HG03354 (cell line): ENCODE measurements around the gene RNF152.

Source experiments
- ATAC-seq: cut with Tn5 transposase; IDR thresholded peaks from one replicate; pipeline ENCODE4 v1.9.1; 2021; ENCODE audit warnings: mild to moderate bottlenecking; ENCODE audit not compliant: unreplicated experiment, poor library complexity, severe bottlenecking

RNF152 gene

DNA sequence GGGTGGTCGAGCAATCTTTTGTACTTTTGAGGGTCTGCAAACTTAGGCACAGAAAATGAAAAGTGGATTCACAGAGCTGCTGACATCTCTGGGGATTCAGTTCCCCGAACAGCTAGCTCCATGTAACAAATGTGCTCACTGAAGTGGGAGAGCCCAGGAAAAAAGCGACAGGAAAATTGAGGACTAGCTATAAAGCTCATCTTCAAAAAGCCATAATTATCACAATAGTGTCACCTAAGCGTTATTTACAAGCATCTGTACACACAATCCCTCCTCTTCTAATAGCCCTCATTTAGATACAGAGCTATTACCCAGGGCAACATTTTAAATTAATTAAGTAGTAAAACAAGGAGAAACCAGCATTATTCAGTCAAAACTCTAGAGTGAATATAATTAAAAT, 36.1 kb downstream of the RNF152 start:
- no peak for ATAC-seq

DNA sequence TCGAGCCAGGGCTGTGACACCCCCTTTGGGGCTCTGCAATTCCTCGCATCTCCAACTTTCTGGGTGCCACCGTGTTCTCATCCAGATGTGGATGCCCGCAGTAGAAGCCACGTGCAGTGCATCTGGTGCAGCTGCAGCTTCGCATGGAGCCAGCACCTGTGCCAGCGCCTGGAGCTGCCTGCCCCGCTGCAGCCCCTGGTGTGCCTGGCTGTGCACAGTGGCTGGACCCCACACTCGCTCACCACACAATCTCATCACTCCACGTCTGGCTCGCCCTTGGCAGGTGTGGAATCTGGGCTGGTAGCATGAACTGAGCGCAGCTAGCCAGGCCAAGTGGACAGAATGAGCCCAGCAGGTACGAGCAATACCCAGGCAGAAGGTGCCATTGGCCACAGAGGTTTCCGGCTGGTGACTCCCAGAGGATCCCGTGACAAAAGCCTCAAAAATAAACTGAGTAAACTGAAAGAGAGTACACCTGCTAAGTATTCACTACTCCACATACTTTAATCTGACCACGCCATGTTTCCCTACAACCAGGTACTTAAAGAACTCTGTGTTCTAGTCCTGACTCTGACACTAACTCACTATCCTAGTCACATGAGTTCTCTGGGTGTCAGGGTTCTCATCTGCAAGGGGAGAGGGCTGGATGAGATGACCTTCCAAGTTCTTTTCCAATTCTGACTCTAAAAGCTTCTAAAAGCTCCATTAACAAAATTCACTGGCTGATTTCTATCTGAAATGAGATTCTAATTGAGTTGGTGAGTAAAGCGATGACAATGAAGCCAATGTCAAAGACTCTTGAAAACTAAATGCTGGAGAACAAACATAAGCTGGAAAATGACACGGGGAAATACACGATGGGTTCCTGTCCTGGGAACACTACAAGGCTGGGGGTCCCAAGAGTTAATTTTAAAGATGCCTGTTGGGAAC, 37.1 kb downstream of the RNF152 start:
- no peak for ATAC-seq

DNA sequence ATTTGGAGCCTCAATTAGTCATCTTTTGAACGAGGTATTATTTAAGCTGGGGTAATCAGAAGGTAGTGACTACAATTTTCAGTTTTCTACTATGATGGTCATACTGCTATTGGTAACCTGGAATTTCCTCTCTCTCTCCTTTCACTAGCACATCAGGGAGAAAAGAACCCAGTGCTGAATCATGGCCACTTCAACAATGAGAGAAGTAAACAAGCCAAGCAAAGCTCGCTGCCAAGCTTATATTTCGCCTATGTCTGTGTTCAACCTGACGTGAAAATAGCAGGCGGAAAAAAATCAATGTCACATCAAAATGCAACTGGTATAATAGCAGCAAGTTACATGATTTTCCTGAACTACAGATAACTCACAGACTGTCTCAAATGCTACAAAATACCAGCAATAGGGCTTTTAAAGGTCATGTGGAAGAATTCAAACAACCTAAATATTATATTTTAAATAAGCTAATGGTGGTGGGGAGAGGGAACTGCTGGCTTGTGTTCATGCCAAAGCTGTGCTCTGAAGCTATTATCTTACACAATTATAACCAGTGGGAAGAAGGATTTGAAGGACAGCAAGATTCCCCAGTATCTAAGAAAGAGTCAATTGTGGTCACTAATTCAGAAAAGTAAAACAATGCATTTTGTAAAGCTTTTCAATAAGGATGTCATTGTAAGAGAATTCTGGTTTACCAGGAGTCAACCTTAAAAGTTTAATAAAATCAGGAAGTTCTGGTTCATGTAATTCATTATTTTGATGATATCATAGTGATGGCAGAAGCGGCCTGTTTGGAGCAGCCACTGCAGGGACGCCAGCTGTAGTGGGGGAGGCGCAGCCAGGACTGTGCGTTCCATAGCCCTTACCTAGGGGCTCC, 38.0 kb downstream of the RNF152 start:
- ATAC-seq: no peak

DNA sequence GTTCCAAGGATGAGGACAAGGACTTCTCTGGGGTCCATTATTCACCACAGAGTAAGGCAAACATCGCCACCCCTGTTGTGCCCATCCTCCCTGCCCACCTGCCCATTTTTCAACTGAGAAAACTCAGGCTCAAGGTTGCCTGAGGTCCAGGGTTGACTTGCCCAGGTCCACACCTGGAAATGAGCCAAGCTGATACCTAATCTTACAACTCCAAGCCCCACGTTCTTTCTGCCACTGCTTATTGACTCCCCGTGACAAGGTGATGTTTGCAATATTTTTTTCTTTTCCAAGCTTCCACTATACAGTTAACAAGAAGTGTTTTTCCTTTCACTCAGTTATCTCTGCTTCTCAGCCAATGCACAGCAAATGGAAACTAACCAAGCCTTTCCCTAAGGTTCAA, 39.0 kb downstream of the RNF152 start:
- ATAC-seq: no peak

DNA sequence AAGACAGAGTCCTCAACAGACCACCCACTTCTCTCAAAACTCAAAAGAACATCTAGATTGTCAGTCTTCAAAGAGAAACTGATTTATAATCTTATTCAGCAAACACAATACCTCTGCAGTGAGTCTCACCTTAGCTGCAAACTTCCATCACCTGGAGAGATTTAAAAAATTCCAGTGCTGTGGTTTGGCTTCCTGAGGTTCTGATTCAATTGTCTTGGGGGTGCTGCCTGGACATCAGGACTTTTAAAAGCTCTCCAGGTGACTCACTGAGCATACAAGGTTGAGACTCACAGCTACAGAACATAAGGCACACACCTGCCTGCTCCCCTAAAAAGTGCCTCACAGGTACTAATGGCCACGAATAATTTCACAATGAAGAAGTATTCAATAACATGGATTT, 40.3 kb downstream of the RNF152 start:
- ATAC-seq: no peak

DNA sequence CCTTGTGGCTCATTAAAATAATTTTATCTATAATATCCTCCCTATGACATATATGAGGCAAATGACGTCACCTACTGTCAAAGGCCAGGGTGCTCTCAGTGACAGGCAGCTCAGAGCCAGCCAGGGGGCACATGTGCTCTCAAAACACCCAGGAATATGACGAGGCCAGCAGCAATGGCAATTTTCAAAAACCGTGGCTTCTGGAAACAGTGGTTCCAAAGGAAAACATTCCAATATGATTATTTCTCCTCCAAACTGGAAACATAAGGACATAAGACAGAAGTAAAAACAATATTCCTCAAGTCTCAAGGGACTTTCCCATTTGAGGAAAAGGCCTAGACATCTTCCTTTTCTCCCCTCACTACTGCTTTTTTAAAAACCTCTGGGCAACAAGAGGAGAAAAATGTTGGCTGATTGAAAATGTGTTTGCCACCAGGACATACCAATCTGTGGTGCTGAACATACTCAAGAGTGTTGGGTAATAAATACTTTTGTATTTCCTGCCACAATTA, 40.8 kb downstream of the RNF152 start:
- ATAC-seq: no peak

DNA sequence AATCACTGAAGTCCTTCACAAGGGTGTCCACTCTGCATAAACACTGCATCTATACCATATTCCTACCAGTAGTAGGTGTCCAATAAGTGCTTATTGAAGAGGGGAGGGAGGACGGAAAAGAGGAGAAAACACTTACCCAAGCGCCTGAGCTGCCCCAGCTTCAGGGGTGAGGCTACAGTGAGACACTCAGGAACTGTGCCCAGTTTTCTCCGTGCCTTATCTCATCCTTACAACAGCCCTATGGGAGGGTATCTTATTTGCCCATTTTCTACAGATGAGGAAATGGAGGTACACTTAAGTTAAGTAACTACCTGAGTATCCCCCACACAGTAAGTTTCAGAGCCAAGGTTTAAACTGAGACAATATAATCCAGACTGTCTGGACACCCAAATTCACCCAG, 41.5 kb downstream of the RNF152 start:
- ATAC-seq: no peak

DNA sequence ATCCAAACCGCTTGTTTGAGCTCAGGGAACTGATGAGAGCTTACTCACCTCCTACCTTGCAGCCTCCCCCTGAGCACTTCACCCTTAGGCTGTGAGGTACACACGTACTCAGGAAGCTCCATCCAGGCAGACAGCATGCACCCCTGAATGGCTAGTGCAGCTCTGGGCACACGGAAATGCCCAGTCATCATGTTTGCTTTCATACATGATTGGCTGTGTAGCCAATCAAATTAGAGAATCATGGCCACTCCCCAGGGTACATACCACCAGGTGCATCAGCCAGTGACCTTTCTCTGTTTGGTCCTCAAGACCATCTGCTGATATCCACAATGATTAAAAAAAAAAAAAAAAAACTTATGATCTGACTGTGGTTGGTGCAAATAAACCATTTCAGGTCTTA, 42.1 kb downstream of the RNF152 start:
- no peak for ATAC-seq

DNA sequence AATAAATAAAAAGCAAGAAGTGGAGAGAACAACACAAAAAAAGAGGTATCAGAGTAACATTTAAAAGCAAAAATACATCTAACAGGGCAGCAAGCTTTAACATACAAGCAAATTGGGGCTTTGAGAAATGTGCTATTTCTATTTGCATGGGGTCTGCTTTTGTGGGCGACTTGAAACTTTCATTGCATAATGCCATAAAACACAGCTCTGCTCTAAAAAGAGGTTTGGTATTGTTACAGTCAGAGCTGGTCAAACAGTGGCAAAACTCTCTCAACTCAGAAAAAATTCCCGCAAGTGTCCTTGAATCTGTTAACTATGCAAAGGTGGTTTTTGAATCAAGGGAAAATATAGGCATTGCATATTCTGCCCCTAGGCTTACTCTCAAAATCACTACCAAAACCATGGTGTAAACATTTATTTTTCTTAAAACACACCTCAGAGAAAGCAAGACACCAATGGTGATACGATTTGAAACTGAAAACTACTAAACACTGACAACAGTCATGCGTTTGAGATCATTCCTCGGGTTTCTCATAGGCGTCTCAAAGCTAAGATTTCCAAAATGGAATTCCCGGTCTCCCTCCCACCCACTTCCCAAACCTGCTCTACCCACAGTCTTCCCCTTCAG, 45.5 kb downstream of the RNF152 start:
- ATAC-seq: no peak

DNA sequence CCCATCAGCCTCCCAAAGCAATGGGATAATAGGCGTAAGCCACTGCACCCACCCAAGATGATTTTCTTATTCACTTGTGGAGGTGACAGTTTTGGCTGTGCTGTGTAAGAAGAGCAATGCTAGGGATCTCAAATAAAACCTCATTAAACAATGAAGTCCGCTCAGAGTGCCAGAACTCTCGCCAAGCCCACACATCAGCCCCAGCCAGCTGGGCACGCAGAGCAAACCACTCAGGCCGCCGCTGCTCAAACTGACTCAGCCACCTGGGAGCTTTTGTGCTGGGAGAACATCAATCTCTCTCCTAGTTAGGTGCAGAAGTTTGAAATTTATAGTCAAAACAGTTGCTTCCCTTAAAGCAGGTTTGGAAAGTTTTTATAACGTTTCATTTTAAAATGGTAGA, 47.6 kb downstream of the RNF152 start:
- ATAC-seq: no peak

DNA sequence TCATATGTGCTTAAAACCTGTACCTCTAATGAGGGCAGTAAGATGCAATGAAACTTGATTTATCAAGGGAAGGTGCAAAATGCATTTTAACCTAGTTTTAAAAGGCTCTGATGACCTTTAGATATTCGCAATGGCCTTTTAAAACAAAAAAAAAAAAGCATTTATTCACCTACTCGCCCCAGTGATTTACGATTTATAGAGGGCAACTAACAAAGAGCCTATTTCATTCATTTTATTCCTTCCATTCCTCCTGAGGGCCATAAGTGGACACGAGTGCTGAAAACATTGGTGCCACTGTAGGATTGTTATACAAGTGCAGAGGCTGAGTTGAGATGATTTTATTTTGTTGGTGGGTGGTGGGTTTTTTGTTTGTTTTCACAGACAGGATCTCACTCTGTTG, 48.1 kb downstream of the RNF152 start:
- no peak for ATAC-seq

DNA sequence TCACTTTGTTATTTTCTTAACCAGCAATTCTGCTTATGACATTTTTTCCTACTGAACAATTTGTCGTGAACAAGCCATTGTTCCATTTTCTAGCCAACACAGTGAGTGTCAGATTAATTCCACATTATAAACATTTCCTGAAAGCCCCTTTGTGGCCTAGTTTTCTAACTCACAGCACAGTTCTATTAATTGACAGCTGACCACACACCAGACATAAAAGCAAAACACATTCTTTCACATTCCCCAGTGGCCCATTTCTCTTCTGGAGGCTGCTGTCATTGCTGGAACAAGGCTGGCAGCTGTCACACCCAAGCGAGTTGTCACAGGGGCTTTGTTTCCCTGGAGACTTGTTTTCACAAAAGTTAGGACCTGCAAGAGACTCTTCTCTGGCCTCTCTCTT, 50.7 kb downstream of the RNF152 start:
- ATAC-seq: no peak

DNA sequence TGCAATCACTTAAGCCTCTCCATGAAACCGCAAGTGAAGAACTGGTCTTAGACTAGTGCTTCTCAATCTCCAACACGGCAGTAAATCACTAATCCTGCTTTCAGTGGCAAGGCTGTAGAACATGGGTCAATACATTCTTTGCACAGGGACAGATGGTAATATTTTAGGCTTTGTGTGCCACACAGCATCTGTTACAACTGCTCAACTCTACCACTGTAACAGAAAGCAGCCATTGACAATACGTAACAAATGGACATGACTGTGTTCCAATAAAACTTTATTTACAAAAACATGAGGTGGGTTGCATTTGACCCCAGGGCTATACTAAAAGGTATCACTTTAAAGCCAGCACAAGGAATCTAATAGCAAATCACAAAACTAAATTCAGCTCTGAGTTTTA, 51.1 kb downstream of the RNF152 start:
- no peak for ATAC-seq

DNA sequence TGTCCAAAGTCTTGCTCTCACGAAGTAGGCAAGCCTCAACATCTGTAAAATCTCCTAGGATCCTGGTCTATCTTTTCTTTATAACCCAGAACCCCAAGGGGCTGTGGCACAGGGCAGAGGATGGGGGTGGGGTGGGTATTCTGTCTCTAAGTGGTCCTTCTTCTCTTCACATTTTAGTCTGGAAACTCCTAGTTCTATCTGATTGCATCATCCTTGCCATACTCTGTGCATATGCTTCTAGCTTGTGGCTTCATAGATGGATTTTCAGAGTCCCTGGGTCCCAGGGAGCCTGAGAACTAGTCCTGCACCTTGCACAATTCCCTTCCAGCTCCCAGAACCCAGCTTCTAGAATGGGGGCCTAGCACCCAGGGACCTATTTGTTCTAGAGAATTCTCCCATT, 52.5 kb downstream of the RNF152 start:
- no peak for ATAC-seq

DNA sequence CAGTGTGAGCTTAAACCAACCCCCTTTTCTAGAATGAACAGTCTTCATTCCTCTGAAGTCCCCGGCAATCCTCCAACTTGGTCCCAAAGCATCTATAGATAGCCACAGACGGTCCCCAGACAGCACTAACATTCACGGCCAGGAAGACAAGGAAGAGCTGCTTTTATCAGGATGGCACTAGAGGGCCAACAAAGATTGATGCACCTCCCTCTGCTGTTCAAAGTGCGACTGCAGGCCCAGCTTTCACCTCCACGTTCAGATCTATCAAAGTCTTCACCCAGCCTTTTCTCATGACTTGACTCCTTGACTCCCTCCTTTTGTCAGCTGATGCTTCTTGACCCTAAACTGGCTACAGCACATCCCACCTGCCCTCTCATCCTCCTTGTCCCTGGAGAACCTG, 54.3 kb downstream of the RNF152 start:
- no peak for ATAC-seq

DNA sequence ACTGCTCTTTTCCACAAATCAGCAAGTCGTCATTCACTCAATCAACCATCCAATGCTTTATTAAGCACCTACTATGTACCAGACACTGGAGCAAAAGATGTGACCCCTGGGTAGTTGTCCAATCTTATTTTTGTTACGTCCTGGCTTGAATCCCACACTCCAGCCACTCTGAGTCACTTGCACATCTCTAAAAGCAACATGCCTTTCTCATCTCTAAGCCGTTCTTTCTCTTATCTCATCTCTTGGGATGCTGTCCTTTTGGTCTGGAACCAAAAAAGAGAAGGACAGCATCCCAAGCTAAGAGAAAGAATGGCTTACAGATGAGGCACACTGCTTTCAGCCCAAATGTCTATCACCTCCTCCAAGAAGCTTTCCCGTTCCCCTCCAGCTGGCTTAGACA, 58.8 kb downstream of the RNF152 start:
- ATAC-seq: no peak

DNA sequence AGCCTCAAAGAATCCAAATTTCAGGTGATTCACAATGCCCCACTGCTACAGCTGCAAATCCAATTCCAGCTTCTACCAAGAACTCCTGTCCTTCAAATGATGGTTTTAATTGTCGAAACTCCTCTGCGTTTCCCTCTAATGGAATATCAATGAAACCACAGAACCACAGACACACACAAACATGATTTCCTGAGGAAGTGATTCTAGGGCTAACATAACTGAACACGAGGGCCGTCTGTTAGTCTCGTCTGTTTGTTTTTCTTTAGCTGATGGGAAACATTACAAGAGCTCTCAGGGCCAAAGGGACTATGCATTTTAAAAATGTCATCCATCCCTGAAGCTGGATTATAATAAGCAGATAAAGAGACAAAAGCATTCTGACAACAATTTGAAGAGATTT, 59.4 kb downstream of the RNF152 start:
- ATAC-seq: no peak

DNA sequence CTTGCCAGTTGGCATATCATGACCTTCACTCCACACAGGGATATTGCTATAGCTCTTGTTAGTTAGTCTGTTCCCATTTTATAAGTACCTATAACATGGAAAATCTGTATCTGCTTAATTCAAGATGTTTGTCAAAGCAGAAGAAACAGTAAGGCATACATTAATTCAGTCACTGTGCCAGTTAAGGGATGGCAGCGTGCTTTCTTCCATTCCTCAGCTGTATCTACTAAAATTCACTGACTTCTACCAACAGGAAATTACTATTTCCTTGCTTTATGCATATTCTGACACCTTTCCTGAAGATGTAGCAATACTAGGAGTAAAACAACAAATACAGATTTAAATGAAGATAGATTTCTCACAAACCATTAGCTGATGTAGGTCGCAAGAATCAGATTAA, 59.9 kb downstream of the RNF152 start:
- no peak for ATAC-seq

DNA sequence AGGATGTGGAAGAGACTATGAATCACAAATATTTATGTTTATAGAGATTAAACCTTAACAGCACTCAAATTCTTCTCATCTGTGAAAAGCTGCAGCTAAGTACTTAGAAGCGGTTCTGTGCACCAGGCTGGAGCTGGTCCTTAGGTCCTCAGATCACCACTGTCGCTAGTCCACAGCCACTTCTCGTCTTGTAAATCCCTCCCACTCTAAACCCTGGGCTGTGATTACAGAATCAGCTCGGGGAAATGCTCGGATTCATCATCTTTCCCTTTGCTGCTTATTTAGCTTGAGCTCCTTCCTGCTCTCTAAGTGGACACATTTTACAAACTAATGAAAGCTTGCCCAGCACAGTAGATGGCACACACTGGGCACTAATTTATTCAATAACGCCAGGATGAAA, 61.7 kb downstream of the RNF152 start:
- no peak for ATAC-seq

DNA sequence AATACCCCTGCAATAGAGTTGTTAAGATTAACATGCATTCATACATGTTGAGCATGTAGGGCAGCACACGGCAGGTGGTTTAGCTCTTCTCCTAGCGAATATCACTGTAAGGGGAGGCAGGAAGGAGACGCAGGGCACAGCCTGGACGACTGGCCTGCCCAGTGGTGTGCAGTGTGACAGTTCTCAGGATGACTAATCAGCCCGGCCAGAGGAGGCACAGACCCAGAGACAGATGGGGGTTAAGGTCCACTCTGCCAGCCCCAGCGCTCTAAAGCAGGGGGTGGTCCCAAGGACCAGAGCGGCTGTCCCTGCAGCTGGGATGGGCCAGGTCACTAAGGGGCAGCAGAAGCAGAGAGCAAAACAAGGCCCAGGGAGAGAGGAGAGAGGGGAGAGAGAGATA, 63.7 kb downstream of the RNF152 start:
- no peak for ATAC-seq
